Skin of body (tissue), 2 donors: ENCODE measurements around the gene ZC3H18. TPM values are rescaled to one million over a fixed set of nuclear protein-coding genes. Genes with fewer than 3 reads are reported as not detected.

Experiments
- DNase-seq: peaks from one replicate; lab custom pipeline; 2025; lab: John Stamatoyannopoulos, UW
- total RNA-seq: library from RNA; depleted of rRNA; stranded (reverse); fragments of >200 nt; gene quantifications from one replicate; pipeline ENCODE4 v1.2.3, GENCODE V29; 2014

ZC3H18 gene
- total RNA-seq, 1 donor from 2014 or later, result 13.6 TPM

- no peak for DNase-seq
Measured at GRCh38 chr16:88580371-88580770, 10.2 kb downstream of the ZC3H18 start.

GRCh38 chr16:88581033-88581432 is 10.8 kb downstream of the ZC3H18 start:
- DNase-seq, result no peak

- DNase-seq, result no peak
Measured at GRCh38 chr16:88582912-88583575, 12.8 kb downstream of the ZC3H18 start.

- DNase-seq, result no peak
Measured at GRCh38 chr16:88584676-88585075, 14.5 kb downstream of the ZC3H18 start.

- no peak for DNase-seq
Measured at GRCh38 chr16:88585269-88585668, 15.1 kb downstream of the ZC3H18 start.

- no peak for DNase-seq
Measured at GRCh38 chr16:88585927-88586581, 15.9 kb downstream of the ZC3H18 start.

GRCh38 chr16:88588148-88588547 is 17.9 kb downstream of the ZC3H18 start:
- no peak for DNase-seq

- no peak for DNase-seq
Measured at GRCh38 chr16:88588754-88589153, 18.6 kb downstream of the ZC3H18 start.

GRCh38 chr16:88589441-88589840 is 19.2 kb downstream of the ZC3H18 start:
- DNase-seq, result no peak

- DNase-seq, result no peak
Measured at GRCh38 chr16:88591577-88592021, 21.4 kb downstream of the ZC3H18 start.

GRCh38 chr16:88593061-88593460 is 22.9 kb downstream of the ZC3H18 start:
- no peak for DNase-seq

- no peak for DNase-seq
Measured at GRCh38 chr16:88593489-88593888, 23.3 kb downstream of the ZC3H18 start.

- no peak for DNase-seq
Measured at GRCh38 chr16:88593910-88594309, 23.7 kb downstream of the ZC3H18 start.

GRCh38 chr16:88595101-88595500 is 24.9 kb downstream of the ZC3H18 start:
- DNase-seq, result no peak

- DNase-seq, result no peak
Measured at GRCh38 chr16:88595921-88596320, 25.7 kb downstream of the ZC3H18 start.

GRCh38 chr16:88596483-88596882 is 26.3 kb downstream of the ZC3H18 start:
- no peak for DNase-seq

- no peak for DNase-seq
Measured at GRCh38 chr16:88597856-88598491, 27.8 kb downstream of the ZC3H18 start.

- no peak for DNase-seq
Measured at GRCh38 chr16:88599092-88599733, 29.0 kb downstream of the ZC3H18 start.

GRCh38 chr16:88599825-88600538 is 29.8 kb downstream of the ZC3H18 start:
- no peak for DNase-seq

GRCh38 chr16:88600539-88600896 is 30.3 kb downstream of the ZC3H18 start:
- no peak for DNase-seq

GRCh38 chr16:88601313-88602036 is 31.3 kb downstream of the ZC3H18 start:
- DNase-seq, result no peak
